HG02610 (cell line): ENCODE data around the gene FZD1.

Experiments
- ATAC-seq: cut with Tn5 transposase; IDR thresholded peaks from one replicate; pipeline ENCODE4 v1.9.1; 2021; ENCODE audit warnings: mild to moderate bottlenecking, moderate library complexity; ENCODE audit not compliant: unreplicated experiment

The FZD1 gene

DNA sequence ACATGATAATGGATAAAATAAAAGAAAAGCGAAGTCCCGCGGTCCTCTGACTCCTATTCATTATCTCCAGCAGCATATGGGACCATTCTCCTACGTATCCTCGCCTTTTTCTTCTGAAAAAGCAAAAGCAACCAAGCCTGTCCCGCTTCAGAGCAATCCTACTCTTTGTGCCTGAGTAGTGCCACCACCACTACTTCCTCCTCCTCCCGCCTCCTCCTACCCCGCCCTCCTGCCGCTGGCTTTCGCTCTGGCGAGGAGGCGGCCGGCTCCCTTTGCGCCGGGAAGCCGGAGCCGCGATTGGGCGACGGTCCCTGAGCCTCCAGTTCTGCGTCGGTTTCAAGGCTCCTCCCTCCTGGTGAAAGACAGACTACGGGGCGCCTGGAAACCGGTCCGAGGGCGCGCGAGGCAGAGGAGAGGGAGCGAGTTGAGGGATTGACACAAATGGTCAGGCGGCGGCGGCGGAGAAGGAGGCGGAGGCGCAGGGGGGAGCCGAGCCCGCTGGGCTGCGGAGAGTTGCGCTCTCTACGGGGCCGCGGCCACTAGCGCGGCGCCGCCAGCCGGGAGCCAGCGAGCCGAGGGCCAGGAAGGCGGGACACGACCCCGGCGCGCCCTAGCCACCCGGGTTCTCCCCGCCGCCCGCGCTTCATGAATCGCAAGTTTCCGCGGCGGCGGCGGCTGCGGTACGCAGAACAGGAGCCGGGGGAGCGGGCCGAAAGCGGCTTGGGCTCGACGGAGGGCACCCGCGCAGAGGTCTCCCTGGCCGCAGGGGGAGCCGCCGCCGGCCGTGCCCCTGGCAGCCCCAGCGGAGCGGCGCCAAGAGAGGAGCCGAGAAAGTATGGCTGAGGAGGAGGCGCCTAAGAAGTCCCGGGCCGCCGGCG is at the start of gene FZD1:
Gene FZD1, plus strand, starts transcription at position 388 of the 878 bp plus-strand sequence. Its CDS starts 448 bp downstream, at position 836.
- peak; percentile 93 for ATAC-seq

DNA sequence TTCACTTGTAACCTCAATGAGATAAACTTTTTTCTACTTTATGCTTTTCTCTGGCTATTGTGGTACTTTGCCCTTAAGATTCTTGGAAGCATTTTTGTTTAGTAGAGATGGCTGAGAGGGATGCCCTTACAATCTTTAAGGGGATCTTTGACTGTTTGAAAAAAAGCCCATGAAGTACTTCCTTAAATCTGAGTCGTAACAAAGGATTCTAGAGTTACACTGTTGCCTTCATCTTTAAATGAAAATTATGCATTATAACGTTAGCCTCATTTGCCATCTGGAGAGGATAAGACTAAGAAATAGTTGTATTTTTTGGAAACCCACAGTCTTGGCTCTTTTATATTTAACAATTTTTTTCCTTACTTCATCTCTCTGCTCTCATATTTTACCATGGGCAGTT is 37.8 kb upstream of the FZD1 start:
- no peak for ATAC-seq

DNA sequence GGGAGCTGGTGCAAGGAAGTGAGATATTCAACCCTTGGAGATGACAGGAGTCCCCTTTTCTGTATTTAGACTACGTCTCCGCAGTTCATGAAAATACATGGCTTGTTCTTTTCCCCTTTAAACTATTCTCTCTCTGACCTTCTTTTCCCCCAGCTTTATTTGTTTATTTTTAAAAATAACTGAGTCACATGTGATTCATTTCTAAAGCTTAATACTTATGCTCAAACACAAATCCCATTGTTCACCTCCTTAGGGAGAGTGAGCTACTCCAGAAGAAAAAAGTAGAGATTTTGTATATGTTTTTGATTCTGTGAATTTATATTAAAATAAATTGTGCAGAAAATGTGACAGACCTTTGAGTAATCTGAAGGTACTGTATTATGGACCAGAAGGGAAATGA is 35.9 kb upstream of the FZD1 start:
- ATAC-seq, result no peak

DNA sequence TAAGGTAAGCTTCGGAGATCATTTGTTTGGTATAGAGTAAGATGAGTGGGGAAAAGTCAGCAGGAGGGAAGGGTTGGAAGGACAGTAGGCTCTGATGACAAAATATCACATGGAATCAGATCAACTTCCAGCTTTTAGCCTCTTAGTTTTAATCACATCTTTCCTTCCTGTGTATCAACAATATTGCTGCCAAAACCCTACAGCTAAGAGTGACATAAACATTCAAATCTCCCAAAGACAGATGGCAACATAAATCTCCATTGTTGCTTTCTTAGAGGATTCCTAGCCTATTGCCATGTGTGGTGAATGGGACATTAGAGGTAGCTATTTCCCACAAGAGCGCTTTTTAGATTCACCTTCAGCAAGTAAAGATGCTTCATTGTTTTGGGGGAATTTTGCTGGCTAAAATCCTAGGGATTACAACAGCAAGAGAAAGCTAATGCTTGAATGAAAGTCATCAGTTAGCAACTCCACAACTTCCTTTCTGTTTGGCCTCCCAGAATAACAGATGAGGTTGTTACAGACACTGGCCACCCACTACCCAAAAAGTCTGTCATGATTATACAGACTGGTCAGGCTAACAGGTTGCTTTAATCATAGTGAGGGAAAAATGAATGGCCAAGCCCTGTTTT is 35.2 kb upstream of the FZD1 start:
- no peak for ATAC-seq

- ATAC-seq, result no peak
These were observed 34.1 kb upstream of the FZD1 start for GRCh38 chr7:91230100-91230499.

DNA sequence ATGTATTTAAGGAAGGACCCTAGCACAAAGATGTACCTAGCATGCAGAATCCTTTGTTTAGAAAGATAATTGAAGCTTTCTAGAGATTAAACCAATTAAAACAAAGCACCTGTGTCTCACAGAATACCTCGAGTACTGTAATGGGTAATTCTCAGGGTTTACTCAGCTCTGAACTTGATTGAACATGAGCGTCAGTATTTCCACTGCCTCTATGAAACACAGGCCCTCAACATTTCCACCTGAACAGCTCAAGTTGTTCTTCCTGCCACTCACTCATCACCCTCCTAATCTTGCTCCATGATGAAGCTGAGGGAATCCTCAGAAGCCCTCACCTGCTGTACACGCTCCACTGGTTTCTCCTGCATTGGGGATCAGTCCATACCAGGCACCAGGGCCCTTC is 33.7 kb upstream of the FZD1 start:
- no peak for ATAC-seq

GRCh38 chr7:91233212-91233611 is 31.0 kb upstream of the FZD1 start:
- ATAC-seq, result no peak

DNA sequence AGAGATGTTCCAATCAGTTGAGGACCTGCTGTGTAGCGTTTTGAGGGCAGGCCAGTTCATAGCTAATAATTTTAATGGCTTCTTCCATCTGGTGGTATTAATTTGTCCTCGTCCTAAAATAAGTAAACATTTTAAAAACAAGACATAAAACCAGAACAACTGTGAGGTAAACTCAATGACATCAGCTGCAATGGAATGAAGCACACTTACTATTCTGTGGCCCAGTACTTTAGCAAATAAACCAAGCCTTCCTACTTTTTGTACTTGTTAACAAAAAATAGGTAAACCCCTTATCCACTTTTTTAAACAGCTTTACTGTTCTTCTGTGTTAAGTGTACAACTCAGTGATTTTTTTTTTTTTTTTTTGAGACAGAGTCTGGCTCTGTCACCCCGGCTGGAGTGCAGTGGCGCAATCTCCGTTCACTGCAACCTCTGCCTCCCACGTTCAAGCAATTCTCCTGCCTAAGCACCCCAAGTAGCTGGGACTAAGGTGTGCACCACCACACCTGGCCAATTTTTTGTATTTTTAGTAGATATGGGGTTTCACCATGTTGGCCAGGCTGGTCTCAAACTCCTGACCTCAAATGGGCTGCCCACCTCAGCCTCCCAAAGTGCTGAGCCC is 28.9 kb upstream of the FZD1 start:
- no peak for ATAC-seq

DNA sequence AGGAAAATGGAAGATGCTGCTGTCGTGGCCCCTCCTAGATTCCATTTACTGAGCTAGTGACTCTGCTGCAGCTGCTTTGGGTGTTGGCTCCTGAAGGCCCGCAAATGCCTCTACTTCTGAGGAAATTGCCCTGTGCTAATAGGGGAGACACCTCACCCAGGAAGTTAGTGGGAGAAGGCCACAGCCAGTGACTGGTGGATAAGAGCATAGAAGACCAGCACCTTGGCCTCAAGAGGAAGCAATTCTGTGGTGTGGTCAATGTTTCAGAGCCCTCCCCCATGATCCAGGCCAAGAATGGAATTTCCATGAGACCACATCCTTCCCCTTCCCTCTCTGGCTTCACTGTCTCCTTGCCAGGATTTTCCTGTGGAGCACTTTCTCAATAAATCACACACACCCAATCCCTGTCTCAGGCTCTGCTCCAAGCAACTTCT is 25.0 kb upstream of the FZD1 start:
- ATAC-seq, result no peak

GRCh38 chr7:91239772-91240171 is 24.5 kb upstream of the FZD1 start:
- no peak for ATAC-seq

DNA sequence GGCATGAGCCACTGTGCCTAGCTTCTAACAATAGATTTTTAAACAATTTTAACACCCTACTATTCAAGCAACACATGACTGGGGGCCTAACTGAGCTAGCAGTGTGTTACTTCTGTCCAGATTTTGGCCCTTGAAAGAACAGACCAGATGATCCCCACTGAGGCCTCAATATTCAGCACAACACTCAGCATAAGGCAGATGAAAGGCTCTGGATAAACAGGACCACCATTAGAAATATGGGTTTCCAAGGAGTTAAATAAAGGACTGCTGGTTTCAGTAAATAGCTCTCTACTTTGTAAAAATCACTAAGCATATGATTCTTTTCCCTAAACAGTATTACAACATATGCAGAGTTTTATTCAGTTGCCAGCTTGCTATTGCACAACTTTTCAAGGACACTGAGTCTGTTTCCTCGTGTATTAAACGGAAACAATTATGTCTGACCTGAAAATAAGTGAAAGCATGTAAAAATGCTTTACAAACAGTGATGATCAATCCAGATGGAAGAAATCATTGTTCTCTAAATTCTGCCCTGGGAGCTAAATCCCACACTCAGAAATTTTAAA is 23.8 kb upstream of the FZD1 start:
- ATAC-seq, result no peak

GRCh38 chr7:91242097-91242844 is 22.0 kb upstream of the FZD1 start:
- no peak for ATAC-seq

GRCh38 chr7:91243591-91244301 is 20.5 kb upstream of the FZD1 start:
- no peak for ATAC-seq

- no peak for ATAC-seq
These were observed 16.7 kb upstream of the FZD1 start for GRCh38 chr7:91247500-91247899.

- no peak for ATAC-seq
These were observed 15.2 kb upstream of the FZD1 start for GRCh38 chr7:91248996-91249395.

- no peak for ATAC-seq
These were observed 14.6 kb upstream of the FZD1 start for GRCh38 chr7:91249506-91250233.

GRCh38 chr7:91250706-91251105 is 13.5 kb upstream of the FZD1 start:
- ATAC-seq, result no peak

DNA sequence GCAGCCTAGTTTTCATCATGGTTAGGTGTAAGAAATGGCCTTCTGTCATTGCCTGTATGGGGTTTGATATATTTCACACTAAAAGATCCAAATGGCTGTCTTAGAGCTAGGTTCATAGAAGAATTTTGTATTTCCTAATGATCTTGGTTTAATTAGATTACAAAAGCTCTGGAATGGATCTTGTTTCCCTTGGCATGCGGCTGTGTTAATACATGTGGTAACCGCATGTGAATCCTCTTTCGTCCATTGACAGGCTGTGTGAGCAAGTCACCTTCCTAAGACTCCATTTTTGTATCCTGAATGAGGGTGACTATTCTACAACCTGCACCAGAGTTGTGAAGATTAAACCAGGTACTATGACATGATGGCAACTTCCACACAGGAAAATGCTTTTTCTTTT is 12.4 kb upstream of the FZD1 start:
- no peak for ATAC-seq

- no peak for ATAC-seq
These were observed 718 bp upstream of the FZD1 start for GRCh38 chr7:91263384-91264045.
